ENCODE data around the gene RREB1. TPM values are rescaled to one million over a fixed set of nuclear protein-coding genes. Genes with fewer than 3 reads are reported as not detected.

Gene RREB1
- total RNA-seq, 1 experiment from 2014 or later: 35.8 TPM

DNA sequence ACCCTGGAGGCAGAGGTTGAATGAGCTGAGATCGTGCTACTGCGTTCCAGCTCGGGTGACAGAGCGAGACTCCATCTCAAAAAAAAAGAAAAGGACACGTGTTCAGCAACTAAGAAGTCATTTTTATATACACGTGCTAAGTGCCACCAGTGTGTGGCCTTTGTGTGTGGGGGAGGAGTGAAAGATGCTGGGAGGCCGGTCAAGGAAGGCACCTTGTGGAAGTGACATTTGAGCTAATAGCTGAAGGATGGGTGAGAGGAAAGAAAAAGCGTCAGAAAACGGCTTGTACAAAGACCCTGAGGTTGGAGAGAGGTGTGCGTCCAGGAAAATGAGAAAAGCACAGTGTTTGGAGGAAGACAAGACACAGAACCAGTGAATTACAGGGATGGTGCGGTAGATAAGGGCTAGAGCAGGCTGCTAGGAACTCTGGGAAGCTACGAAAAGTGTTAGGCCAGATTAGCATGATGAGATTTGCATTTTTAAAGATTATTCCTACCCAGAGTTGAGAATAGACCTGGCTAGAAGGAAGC, 11.6 kb downstream of the RREB1 start:
- Histone ChIP-seq H3T11ph (ENCODE audit: low read length) (no peak overlapping the region), H3K4ac (ENCODE audit: low read depth, low read length) (no peak overlapping the region), H3K79me2 (ENCODE audit: insufficient read depth, low read length) (peaks cover 15% of the 10 kb centered on the region; the same call in 1 of the 2 replicates), H4K20me1 (ENCODE audit: control insufficient read depth, insufficient read depth, insufficient read length) (peaks cover 2% of the 10 kb centered on the region), H3K9ac (ENCODE audit: extremely low read depth, insufficient read length, low read length) (no peak overlapping the region), H3K27ac (ENCODE audit: insufficient read length, low read depth, low read length) (no peak overlapping the region), H4K5ac (ENCODE audit: insufficient read length, low read depth, low read length) (no peak overlapping the region), H4K8ac (replicated peaks; ENCODE audit: insufficient read length, low read depth, low read length) (no peak overlapping the region), H3K79me1 (ENCODE audit: insufficient read depth, low read depth, low read length, poor library complexity, severe bottlenecking) (no peaks in the 10 kb centered on the region), H3K18ac (ENCODE audit: insufficient read length, low read depth, low read length) (no peak overlapping the region), H2AFZ (ENCODE audit: low read length) (no peak overlapping the region), H2BK120ac (ENCODE audit: low read depth, low read length, poor library complexity, severe bottlenecking) (no peak overlapping the region), H3K56ac (ENCODE audit: insufficient read length, low read depth, low read length) (no peak overlapping the region), H3K9me3 (ENCODE audit: control insufficient read depth, low read depth, low read length) (no peaks in the 10 kb centered on the region), H3K4me2 (ENCODE audit: insufficient read depth, insufficient read length, low read length) (no peak overlapping the region), H3K4me1 (ENCODE audit: insufficient read depth, low read length) (peaks cover 8% of the 10 kb centered on the region; the same call in 1 of the 2 replicates), H4K91ac (ENCODE audit: insufficient read length, low read depth, low read length) (no peak overlapping the region), H3K14ac (ENCODE audit: insufficient read depth, low read length) (no peak overlapping the region), H2BK15ac (ENCODE audit: low read depth, low read length) (no peak overlapping the region), H2BK5ac (ENCODE audit: insufficient read length, low read length) (no peak overlapping the region), H2BK12ac (ENCODE audit: insufficient read length, low read depth, low read length) (no peak overlapping the region), H3K27me3 (ENCODE audit: insufficient read depth, low read length) (no peaks in the 10 kb centered on the region), H3K23me2 (ENCODE audit: insufficient read length, low read depth, low read length, poor library complexity, severe bottlenecking) (no peaks in the 10 kb centered on the region), H3K23ac (ENCODE audit: insufficient read length, low read depth, low read length) (no peak overlapping the region), H2BK20ac (ENCODE audit: low read depth, low read length, poor library complexity, severe bottlenecking) (no peak overlapping the region), H2AK5ac (ENCODE audit: insufficient read length, low read length) (no peak overlapping the region)
- peak overlapping the region in 2 of 3 experiments; percentile 9 to 17; a peak in 3 of 7 replicates for H3K27ac Mint-ChIP-seq
- DNase-seq: no peak
- no peak overlapping the region for H3K4me3 Mint-ChIP-seq
- H3K36me3 Mint-ChIP-seq (ENCODE audit: insufficient read depth in 1 of 3, low read depth in 3 of 3): peaks cover 2 to 10% (median 6%) of the 10 kb centered on the region in 3 experiments; a peak in 5 of 7 replicates
- H3K4me1 Mint-ChIP-seq: peaks cover 38% of the 10 kb centered on the region in 2 experiments
- H3K9me3 Mint-ChIP-seq: no peaks in the 10 kb centered on the region
- no peaks in the 10 kb centered on the region for H3K27me3 Mint-ChIP-seq (ENCODE audit: low read depth)
- no CpG with 5 or more reads among the region's 12 CpGs for WGBS (ENCODE audit: extremely low coverage, insufficient read length, low lambda C conversion rate)
- TF ChIP-seq CTCF (conservative IDR thresholded peaks at IDR 0.05): no peak

Data from H9 (cell line).